NK-92 (cell line): Measurements from ENCODE around the gene SLC15A5.

ENCODE experiments used
- DNase-seq: peaks from one replicate; lab custom pipeline; 2025; ENCODE audit not compliant: unreplicated experiment; lab: John Stamatoyannopoulos, UW

Gene SLC15A5

DNA sequence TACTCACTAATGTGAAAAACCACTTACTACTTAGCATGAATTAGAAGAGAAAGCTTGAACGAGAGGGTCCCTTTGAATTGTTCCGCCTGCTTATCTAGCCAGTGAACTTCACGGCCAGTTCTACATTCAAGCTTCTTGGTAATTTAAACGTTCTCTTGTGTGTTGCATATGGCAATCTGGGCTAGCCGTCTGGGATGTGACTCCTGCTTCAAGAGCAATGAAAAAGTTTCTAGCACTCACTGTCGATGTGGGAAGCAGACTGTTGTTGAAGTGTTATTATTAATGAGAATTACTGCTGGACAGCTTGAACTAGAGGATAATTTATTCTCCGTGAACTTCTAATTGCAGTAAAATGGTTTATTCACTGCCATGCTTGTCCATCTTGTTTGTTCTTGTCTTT, 93.9 kb downstream of the SLC15A5 start:
- DNase-seq, result no peak

DNA sequence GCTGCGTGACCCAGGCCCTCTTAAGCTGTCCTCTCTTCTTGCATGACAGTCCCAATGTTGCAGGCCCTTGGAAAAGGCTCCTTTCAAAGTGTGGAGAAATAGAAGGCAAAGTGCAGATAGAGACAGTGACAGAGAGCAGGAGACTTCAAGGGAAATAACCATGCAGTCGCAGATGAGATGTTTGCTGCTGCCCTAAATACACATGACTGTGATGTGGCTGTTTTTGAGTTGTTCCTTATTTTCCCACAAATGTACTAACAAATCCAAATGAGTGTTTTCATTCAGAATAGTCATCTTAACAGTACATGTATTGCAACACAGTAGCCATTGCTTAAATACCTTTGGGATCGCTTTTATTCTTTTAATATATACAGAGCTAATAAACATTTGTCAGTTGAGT, 101.6 kb downstream of the SLC15A5 start:
- no peak for DNase-seq

DNA sequence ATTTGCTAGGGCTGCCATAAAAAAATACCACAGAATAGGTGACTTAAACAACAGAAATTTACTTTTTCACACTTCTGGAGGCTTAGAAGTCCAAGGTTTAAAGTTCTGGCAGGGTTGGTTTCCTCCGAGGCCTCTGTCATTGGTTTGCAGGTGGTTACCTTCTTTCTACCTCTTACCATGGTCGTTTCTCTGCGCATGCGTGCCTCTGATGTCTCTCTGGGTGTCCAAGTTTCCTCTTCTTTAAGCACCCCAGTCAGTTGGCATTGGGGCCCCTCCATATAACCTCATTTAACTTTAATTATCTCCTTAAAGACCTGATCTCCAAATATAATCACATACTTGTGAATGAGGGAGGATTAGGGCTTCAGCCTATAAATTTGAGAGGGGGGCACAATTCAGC, 103.2 kb downstream of the SLC15A5 start:
- DNase-seq, result no peak

DNA sequence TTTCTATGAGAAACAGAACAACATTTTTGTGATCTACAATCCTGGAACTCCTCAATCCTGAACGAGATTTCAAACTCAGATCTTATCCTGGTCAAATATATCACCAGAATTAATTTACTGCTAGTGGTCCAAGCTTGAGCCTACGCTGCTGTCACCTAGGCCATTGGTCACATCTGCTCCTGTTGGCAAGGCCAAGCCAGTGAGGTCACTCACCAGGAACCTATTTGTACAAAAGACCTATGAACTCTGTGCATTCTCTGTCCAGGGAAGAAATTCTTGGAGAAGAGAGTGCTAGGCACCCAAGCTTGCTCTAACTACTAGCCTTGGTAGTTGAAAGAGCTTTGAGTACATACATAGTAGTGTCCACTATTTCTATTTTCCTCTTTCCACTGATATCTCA, 106.1 kb downstream of the SLC15A5 start:
- no peak for DNase-seq

DNA sequence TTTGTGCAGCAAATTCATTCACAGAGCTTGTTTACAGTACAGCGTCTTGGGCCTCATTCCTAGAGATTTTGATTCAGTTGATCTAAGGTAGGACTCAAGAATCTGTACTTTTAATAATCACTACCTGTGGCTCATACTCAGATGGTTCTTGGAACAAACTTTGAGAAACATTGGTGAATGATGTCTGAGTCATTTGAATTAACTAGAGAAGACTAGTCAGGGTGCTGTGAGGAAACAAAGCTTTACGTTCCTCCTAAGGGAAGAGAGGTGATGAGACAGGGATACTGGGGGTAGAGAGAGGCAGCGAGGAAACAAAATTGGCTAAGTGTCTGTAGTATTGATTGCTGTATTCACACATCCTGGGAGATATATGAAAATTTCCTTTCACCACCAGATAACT, 109.4 kb downstream of the SLC15A5 start:
- DNase-seq, result no peak

DNA sequence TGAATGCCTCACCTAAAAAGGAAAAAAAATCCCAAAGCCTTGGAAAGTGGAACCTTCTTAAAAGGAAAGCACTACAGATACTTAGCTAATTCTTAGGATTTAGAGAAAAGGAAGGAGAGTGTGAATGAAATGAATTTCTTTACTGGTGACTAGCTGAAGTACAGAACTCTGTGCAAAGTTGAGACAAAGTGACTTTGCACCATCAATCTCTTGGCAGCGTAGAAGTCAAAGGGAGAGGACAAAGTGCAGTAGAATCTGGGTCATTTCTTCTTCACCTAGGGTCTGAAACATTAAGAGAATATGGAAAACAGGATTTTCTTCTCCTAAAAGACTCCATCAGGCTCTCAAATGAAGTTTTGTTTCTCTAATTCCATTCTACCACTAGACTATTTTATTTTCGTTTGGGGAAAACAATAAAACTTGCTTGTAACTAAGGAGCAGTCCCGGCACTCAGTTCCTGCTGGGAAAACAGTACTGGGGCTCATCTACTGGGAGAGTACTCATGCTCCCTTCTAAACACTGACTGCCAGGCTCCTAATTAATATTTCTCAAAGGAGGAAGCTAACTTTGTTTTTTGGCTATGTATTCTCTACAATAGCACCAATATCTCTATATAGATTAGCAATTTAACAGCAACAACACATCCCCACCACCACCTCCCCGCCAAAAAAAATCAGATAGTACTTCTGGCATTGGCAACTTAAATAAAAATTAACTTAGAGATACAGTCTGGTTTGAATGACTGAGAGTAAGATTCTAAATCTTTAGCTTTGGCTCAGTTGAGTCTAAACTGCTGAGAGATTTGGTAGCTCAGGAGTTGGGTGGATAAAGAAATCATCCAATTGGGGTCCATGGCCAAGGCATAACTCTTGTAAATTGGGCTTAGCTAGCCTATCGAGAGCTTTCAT, 110.7 kb downstream of the SLC15A5 start:
- no peak for DNase-seq

DNA sequence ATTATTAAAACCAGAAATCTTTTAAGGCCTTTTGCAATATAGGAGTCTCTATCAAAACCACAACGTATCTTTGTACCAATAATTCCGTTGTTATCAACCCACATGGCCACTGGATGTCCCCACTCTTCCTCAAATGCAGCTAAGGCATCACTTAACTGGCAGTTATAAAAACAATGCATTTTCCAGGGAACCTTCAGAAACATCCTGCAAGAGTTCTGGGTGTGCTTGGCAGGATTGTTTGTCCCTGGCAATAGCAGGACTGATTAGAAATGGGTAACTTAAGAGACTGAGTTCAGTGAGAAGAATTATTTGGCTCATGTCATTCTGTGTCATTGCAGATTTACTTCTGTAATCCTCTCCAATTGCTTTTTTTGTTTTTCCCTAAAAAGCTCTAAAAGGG, 112.0 kb downstream of the SLC15A5 start:
- DNase-seq, result no peak

DNA sequence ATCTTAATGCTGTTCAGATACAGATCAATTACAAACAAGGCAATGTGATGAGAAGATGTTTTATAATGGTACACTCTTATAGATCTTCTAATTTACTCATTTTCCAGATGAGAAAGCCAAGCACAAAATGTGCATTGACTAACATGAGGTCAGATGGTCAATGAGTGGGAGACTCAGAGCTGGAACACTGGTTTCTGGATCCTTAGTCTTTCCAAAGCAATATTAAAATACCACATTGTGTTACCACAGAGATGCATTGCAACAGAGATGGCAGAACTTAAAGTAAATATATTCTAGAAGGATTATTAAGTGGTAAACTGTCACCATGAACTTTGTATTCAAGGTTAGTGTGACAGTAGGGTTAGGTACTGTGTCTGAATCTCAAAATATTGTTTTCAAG, 113.6 kb downstream of the SLC15A5 start:
- no peak for DNase-seq

DNA sequence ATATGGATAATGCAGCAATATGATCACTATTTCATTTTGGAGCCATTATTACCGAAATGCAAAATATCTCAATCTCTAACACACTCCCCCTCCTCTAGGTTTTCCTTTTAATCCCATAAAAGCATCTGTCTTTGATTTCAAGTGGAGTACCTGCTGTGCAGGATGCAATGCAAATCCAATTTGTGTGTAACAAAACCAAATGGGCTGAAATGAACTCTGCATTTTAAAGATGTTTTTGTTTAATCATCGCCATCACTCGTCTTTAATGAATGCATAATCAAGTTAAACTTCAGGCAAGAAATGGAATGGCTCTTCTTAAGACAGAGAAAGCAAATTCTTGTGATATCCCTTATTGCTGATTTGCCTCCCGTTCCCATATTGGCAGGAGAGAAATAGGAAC, 114.3 kb downstream of the SLC15A5 start:
- DNase-seq, result no peak

DNA sequence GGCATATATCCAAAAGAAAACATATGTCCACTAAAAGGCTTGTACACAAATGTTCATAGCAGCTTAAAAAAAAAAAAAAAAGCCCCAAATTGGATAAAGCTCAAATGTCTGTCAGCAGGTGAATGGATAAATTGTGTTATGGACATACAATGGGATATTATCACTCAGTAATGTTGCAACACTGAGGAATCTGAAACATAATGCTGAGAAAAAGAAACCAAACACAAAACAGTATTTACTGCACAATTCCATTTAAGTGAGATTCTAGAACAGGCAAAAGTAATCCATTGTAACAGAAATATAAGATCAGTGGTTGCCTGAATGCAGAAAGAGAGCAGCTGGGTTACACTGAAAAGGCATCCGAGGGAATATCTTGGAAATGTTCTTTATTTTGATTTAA, 117.9 kb downstream of the SLC15A5 start:
- DNase-seq, result no peak

DNA sequence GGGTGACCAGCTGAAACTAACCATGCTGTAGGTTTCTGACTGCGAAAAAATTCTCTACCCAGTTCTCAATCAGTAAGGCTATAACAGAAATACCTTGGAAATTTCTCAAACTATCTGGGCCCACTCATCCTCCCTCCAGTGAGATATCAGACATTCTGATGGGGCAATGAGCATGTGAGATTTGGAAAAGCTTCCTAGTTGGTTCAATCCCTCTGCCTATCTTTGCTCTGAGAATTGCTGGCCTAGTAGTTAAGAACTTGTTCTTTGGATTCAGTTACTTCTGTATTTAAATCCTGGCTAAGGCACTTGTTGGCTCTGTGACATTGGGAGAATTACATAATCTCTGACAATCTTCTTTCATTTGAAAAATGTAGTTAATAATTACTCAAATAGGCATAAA, 119.4 kb downstream of the SLC15A5 start:
- DNase-seq, result no peak

DNA sequence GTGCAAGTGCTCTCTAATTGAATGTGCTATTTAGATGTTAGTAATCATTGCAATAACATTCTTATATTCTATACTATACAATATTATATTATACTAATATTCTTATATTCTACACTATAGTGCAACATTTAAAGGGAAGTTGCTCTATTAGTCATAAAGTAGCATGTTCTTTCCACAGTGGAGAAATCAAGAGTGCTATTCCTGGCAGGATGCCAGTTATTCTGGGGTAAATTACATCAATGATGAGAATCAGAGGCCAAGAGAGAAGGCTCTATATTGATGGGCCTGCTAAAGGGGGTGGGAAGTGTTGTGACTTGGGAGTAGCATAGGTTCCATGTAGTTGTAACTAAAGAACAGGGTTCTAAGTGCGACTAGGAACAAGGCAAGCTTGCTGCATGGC, 121.5 kb downstream of the SLC15A5 start:
- no peak for DNase-seq

DNA sequence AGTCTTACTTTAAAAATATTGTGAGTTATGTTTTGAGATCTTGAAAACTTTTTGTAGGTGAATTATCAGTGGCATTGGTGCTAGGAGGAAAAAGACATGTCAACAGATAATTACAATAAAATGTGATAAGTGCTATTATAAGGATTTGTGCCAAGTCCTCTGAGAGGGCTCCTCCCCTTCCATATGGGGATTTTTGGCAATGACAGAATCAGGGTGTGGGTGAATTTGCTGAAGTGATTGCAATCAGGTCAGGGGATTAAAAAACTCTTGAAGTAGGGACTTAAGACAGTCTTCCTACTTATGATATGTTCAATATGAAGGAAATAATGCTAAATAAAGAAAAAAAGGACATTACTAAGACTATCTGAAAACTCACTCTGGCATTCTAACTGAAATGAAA, 122.5 kb downstream of the SLC15A5 start:
- DNase-seq, result no peak

DNA sequence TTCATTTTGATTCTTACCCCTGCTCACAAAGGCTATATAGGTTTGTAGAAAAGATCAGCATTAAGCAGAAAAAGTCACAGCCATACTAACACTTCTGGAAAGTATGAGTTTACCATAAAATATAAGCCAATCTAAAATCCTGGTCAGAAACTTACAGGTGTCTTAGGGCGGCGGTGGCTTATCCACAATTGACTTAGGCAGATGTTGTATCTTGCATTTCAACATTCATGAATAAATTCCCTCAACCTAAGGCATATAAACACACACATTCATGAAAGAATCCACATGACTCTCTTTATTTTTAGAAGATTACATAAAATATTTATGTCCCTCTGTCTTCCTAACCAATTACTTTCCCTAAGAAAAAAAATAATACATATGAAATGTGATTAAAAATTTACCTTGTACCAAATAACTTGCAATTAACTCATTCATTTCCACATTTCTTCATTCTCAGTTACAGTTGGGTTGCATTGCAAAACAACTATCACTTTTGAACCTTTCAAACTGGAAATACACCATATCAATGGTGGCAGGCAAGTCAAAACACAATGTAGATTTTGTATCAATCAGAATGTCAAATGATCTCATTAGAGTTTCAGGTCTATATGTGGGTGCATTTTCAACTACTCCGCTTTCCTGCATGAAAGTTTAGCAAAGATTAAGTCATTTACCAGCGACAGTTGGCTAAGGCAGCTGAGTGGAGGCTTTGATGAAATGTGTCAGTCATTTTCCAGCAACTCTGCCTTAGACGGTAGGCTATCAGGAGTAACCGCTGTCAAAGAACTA, 124.4 kb downstream of the SLC15A5 start:
- DNase-seq, result no peak

DNA sequence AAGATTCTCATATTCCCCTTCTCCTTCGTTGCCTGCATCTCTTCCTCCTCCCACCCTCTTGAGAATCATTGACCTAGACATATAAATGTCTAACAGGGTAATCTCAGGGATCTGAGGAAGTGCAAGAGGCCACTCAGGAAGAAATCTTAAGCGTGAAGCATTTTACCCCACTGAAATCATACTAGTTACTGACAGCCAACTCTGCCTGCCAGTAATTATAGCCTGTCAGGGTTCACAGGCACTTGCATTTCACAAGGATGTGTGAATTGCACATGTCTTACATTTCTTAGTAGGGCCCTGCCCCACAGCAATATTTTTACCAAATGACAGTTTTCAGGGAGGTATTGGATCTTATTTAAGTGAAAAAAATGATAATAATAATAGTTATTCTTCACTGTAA, 127.2 kb downstream of the SLC15A5 start:
- DNase-seq, result no peak

DNA sequence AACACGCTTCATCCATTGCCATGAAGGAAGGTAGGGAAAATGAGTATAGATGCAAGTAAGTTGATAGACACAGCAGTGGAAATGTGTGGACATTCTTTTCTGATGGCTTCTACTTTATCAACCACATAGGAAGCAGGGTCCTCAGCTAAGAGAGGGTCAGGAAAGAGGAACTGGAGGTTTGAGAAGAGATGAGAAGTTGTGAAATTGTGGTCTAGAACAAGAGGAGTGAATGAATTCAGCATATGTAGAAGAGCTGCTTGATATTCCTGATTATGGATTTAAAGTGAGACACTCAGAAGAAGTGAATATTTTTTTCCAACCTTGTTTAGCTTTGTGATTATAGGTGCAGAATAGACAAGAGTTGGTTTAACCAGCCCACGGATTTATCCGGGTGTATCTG, 128.5 kb downstream of the SLC15A5 start:
- no peak for DNase-seq
